HG03066 (cell line): ENCODE data around the gene MVB12A.
A peak's percentile ranks its signal among the peaks of the same experiment; 100 is the strongest.

ENCODE experiments used
- ATAC-seq: cut with Tn5 transposase; IDR thresholded peaks from one replicate; pipeline ENCODE4 v1.9.1; 2021; ENCODE audit warnings: low read depth; ENCODE audit not compliant: unreplicated experiment

MVB12A gene

DNA sequence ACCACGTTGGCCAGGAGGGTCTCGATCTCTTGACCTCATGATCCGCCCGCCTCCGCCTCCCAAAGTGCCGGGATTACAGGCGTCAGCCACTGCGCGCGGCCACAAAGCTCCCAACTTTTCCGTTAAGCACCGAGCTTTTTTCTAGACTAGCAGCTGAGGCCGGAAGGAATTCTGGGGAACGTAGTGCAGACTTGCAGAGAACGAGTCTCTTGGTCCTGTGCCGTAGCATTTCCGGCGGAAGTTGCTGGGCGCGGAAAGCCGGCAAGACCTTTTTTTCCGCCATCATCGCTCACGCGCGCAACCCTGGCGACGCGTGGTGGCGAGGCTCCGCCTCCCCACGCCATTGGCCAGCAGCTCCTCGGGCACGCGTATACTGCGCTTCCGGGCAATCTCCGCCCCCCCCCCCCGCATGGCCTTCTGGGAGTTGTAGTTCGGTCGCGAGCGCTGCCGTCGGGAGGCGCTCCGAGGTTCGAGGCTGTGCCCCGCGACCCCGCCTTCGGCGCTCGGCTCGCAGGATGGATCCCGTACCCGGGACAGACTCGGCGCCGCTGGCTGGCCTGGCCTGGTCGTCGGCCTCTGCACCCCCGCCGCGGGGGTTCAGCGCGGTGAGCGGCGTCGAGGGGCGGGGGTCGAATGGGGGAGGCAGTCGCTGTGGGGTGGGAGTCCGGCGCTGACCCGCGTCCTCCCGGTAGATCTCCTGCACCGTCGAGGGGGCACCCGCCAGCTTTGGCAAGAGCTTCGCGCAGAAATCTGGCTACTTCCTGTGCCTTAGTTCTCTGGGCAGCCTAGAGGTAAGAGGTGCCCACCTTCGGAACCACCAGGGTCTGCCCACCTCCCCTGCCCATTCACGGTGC is at the start of gene MVB12A:
MVB12A (plus strand) TSS at position 427 of the 854 bp plus-strand sequence; CDS start at position 516, 89 bp downstream.
- peak; percentile 82 for ATAC-seq

DNA sequence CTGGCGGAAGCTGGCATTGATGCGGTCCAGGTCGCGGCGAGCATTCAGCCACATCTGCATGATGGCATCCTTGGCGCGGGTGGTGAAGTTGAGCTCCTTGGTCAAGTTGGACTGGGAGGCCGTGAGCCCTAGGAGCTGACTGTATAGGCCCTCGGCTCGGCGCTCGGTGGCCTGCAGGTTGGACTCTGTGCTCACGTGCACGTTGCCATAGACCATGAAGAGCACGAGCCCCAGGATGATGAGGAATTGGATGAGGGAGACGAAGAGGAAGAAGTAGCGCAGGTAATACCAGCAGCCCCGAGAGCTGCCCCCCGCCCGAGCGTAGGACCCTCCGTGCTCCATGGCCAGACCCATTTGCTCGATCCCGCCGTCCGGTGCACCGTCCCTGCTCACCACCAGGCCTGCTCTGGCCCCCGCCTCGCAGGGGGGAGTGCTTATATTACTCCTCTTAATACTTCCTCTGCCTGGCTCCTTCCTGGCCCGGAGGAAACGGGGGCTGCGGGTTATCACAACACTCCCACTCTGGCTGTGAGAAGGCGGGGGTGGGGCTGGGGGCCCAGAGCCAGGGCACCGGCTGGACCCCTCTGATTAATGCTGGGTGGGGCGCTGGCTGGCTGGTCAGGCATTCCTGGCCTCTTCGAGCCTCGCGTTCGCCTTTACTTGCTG is 42.8 kb upstream of the MVB12A start, which contains the start of gene PLVAP:
PLVAP (minus strand) TSS at position 408 of the 666 bp plus-strand sequence; CDS start at position 354, 54 bp downstream.
- no peak for ATAC-seq

DNA sequence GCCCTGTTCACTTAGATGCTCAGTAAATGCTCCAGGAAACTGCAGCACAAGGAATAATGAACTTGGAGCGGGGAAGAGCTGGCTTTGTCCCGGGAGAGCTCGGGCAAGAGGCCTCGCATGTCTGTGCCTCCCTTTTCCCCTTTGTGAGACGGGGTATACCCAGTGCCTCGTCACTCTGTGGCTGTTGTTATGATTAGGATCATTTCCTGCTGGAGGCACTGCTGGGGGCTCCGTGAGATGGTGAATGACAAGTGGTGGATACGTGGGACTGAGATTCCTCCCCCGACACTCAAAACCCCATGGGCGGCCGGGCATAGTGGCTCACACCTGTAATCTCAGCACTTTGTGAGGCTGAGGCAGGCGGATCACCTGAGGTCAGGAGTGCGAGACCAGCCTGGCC is 41.6 kb upstream of the MVB12A start:
- ATAC-seq = no peak

DNA sequence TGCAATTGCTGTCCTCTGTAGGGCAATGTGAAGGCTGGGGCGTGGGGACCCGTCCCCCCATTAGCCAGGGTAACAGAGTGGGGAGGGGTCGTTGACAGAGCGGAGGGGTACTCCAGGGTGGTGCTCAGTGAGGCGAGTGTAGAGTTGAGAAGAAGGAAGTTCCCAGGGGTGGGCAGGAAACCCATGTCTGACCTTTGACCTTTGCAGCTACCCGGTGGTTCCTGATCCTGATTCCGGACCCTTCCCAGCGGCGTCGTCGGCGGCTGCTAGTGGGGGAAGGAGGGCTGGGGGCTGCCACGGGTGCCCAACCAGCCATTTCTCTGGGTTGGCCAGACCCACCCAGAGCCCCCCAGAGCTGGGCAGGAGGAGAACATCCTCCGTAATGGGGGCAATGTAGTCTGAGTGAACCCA is 40.6 kb upstream of the MVB12A start:
- no peak for ATAC-seq

DNA sequence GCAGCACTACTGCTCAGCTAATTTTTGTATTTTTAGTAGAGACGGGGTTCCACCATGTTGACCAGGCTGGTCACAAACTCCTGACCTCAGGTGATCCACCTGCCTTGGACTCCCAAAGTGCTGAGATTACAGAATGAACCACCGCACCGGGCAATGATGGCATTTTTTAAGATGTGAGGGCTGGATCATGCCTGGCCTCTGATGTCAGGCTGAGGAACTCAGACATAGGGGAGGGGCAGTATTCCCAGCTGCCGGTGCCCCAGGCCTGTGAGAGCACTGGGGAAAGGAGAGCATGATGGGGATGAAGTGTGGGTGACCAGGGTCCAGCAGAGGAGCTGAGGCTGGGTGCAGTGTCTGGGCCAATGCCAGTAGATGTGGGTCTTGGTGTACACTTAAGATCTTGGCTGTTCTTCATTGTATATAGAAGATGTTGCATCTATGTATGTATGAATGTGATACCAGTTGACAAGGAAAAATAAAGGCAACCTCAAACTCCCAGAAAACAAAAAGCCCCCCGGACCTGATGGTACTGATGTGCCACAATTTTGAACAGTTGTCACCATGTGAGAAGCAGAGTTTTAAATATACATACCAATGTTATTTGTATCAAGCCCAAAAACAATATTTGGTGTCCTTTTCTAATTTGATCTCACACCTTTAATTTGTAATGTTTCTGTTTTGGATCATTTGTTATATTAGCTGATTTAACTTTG is 39.3 kb upstream of the MVB12A start:
- no peak for ATAC-seq

DNA sequence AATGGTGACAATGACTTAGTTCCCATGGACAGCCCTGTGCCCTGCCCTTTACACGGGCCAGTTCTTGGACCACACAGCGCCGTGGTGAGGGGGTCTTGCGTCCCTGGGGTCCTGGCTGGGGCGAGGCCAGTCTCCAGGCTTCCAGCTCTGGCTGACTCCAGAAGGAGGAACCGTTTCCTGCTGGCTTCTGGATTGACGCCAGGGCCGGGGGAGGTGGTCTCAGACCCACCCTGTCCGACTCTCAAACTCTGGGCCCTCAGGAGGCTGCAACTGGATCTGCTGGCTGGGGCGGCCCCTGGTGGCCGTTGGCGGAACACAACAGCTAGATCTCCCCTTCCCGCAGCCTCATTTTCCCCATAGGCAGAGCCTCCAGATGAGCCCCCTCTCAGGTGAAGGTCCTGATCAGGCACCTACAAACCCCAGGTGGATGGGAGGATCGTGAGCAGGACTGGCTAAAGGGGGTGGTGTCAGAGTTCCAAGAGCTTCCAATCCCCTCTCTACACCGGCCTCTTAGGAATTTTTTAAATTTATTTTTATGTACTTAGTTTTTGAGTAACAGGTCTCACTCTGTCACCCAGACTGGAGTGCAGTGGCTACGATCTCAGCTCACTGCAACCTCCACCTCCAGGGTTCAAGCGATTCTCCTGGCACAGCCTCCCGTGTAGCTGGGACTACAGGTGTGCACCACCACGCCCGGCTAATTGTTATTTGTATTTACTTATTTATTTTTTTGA is 33.8 kb upstream of the MVB12A start:
- no peak for ATAC-seq

DNA sequence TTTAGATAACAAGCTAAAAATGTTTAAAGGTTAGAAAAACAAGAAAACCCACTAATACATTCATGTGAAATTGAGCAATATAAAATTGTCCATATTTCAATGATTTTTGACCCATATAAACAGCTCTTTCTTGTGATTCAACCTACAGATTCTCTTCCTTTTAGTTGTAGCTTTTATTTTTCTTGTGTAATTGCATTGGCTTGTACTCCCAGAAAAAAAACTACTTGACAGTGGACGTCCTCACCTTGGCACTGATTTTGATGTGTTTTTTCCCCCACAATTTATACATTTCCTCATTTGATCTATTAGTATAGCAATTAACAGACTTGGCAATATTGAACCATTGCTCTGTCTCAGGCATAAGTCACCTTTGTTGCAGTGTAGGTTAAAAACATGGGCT is 30.6 kb upstream of the MVB12A start:
- no peak for ATAC-seq

DNA sequence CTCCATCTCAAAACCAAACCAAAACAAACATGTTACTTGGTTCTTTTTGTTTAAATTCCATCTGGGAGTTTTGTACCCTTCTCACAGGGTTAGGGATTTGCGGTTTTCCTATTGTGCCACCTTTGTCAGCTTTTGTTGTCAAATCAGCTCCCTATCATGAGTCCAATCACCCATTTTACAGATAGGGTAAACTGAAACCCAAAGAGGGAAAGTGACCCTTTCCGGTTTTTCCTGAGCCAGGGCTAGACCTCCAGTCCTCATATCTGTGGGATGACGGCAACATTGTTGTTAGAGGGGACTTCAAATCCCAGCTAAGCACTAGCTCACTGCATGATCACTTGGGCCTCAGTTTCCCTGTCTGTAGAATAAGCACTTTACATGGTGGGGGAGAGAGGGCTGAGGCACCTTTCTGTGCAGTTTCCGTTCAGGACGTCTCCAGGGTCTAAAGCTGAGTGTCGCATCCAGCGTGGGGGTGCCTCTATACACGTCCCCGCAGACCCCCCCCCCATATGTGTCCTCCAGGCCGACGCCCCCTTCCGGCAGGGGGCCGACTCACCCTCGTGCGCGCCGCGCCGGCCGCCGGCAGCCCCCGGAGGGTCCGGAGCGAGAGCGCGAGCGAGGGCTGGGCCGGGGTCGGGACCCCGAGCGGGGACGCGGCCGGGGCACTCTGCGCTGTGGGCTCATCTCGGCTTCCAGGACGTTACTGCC is 29.7 kb upstream of the MVB12A start:
- no peak for ATAC-seq

DNA sequence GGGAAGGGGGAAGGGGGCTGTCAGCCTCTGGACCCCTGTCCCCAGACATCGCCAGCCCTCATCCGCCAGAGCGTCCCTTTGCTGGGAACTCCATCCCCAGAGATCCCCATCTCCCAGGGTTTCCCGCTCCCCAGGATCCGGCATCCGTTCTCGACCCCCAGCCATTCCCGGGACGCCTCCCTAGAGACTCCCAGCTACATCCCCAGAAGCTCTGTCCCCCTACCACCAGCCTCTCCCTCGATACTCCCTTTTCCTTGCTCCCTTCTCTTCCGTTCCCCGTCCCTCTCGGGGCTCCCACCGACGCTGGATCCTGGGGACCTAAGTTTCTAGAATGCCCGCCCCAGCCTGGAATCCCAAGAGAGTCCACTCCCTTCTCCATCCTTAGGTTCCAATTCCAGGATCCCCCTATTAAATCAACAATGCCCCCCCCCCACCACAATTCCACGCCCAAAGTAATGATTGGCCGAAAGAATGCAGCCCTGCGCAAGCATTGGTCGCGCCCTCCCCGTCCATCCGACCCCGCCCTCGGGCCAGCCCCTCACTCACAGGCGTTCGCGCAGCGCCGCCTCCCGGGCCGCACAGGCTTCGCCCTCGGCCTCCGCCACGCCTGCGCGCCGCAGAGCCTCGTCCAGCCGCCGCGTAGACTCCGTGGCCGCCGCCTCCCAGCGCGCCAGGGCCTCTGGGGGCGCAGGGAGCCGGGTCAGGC is 29.0 kb upstream of the MVB12A start:
- peak; percentile 86 for ATAC-seq

DNA sequence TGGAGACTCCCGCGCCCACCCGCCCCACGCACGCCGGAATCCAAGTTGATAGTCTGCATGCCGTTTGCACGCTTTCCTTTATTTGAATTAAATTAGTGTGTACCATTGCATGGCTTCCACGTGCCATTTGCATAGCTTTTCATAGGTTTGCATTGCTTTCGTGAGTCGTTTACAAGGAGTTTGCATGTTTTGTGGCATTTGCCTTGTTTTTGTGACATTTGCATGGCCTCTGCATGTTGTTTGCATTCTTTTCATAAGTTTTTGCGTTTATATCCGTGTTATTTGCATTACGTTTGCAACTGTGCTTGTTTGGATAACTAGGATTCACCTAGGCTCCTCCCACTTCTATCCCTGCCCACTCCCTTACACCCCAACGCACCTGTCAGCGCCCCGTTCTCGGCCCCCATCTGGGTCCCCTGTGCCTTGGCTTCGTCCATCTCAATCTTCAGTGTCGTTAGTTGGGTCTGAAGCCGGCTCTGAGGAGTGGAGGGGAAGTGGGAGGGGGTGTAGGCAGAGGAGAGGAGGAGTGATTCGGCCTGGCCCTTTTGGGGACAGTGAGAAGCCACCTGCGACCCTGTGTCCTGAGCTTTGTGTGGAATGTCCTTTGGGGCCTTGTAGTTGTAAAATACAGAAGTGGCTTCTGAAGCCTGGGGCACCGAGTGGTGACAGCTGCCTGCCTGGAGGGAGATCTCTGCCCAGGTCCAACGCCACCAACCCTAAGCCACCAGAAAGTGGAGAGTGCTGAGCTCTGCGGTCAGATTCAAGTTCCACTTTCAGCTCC is 28.3 kb upstream of the MVB12A start:
- ATAC-seq = no peak

DNA sequence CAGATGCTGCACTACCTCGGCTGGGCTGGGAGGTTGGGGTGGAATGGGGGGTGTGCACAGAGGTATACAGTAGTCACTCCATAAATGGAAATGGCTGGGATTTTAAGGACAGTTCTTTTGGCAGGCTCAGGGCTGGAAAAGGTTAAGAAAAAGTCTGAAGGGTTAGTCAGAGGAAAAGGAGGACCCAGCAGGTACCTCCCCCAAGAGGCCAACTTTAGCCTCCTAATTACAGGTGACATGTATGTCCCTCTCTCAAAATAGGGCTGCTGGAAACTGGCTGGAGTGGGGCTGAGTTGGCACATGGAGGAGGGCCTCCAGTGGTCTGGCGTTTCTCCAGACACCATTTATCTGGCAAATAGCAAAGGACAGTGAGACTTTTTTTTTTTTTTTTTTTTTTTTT is 26.8 kb upstream of the MVB12A start:
- ATAC-seq = no peak

DNA sequence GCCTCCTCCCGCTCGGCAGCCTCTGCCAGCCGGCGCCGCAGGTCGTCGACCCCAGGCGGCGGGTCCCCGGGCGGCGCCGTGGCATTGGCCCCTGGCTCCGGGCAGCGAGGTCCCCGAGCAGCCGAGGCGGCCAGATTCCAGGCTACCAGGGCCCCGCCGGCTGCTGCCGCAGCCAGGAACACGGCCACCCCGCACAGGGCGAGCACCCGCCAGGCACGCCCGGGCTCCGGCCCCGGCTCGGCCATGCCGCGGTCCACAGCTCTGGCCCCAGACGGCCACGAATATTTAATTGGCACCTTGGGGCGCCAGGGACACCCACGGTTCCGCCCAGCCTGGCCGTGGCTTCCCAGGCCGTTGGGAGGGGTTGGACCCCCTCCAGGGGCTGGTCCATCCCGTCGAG is 25.9 kb upstream of the MVB12A start, which contains the start of gene CCDC194:
CCDC194 (minus strand) TSS at position 283 of the 400 bp plus-strand sequence; CDS start at position 245, 38 bp downstream.
- no peak for ATAC-seq

DNA sequence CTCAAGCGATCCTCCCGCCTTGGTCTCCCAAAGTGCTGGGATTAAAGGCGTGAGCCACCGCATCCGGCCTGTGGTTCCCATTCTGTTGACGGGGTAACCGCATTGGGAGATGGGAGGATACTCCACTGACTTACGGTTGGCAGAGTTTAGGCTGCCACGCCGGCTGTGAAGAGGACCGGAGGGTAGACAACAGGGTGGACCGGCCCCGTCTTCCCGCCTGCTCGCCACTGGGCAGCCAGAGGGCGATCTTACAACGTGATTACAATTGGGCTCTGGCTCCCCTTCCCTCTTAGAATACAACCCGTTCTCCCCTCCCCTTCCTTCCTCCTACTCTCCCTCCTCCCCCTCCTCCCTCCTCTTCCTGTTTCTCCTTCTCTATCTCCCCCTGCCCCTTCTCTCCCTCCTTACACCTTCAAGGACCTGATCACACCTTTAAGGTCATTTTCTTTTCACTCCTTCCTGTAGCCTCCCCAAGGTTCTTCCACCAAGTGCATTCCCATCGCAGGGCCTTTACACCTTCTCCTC is 24.9 kb upstream of the MVB12A start:
- ATAC-seq = no peak

DNA sequence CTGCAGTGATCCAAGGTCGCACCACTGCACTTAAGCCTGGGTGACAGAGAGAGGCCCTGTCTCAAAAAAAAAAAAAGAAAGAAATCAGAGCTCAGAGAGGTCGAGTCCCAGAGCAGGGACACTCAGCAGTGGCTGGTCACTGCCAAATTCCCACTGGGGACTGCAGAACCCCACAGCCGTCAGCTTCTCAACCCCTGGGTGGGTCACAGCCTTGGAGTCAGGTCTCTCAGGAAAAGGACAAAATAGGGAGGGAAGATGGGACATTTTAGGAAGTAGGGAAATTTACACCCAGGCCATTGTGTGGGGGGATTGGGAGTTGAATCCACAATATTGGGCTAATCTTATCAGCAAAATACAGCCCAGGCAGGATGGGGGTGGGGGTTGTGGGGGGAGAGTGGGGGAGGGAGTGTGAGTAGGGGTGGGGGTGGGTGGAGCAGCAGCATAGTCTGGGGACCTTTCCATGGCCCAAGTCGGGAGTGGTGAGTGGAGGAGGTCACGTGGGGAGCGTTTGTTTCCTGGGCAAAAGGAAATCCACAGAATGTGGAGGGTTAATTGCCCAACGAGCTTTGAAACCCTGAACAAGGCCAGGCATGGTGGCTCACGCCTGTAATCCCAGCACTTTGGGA is 20.8 kb upstream of the MVB12A start:
- no peak for ATAC-seq

DNA sequence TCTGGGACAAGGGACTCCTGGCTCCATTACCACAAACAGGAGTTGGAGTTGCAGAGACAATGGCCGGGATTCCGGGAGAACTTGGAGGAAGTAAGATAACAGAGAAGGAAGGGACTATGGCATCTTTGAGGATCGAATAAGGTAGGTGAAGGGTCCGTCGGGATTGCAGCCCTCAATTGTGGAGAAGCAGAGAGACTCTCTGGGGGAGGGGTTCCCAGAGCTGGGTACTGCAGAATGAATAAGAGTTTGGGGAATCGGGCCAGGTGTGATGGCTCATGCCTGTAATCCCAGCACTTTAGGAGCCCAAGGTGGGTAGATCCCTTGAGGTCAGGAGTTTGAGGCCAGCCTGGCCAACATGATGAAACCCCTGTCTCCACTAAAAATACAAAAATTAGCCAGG is 18.2 kb upstream of the MVB12A start:
- no peak for ATAC-seq

DNA sequence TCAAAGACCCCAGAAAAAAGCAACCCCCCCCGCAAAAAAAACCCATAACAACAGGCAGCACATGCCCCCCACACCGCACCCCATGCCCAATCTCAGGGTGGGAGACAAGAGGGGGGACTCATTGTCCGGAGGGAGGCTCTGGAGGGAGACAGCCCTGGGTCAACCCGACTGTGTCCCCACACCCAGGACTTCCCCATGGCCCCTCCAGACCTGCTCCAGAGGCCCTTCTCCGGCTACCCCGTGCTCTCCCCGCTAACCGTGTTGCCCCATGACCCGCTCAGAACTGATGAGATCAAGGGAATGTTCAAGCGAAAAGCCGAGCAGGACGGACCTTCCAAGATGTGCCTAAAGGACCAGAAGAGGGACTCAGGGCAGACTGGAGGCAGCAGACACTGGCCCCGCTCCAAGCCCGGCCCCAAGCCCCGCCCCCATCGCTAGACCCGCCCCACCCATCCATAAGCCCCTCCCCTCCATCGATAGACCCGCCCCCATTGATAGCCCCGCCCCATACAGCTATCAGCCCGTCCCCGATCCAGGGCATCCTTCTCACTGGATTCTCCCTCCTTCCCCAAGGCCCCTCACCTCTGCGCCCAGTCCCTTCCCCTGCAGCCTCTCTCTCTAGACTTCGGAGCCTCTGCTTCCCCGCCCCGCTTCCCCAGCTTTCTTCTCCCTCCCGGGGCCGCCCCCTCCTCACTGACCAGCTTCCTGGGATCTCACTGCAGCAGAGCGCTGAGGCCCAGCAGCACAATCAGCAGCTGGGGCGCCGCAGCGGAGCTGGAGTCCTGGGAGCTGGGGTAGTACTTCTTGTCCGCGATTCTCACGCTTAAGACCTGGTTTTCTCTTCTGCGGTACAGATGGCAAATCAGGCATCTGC is 16.6 kb upstream of the MVB12A start:
- ATAC-seq = no peak

DNA sequence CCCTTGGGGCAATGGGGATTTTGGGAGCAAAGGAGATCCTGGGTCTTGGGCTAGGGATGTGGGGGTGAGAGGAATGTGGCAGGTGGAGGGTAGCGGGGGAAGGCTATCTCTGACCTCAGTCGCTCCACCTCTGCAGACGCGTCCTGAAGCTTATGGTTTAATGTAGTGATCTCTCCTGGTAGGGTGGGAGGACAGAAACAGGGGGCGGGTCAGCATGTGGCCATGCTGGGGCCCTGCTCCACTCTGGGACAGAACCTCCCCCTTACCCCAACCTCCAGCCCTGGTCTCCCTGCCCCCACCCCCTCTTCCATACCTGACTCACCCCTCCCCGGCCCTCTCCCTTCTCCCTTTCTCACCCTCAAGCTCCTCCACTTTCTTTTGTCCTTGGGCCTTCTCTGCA is 15.8 kb upstream of the MVB12A start:
- no peak for ATAC-seq
